ENCODE results near the gene KIF1A.

DNA sequence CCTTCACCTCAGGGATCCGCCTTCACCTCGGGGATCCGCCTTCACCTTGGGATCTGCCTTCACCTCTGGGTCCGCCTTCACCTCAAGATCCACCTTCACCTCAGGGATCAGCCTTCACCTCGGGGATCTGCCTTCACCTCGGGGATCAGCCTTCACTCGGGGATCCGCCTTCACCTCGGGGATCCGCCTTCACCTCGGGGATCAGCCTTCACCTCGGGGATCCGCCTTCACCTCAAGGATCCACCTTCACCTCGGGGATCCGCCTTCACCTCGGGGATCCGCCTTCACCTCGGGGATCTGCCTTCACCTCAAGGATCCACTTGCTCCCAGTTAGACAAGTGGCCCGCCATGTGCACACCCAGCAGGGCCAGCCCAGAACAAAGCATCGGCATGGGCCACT, 7.3 kb downstream of the KIF1A start:
- TF ChIP-seq, protein P1, sequence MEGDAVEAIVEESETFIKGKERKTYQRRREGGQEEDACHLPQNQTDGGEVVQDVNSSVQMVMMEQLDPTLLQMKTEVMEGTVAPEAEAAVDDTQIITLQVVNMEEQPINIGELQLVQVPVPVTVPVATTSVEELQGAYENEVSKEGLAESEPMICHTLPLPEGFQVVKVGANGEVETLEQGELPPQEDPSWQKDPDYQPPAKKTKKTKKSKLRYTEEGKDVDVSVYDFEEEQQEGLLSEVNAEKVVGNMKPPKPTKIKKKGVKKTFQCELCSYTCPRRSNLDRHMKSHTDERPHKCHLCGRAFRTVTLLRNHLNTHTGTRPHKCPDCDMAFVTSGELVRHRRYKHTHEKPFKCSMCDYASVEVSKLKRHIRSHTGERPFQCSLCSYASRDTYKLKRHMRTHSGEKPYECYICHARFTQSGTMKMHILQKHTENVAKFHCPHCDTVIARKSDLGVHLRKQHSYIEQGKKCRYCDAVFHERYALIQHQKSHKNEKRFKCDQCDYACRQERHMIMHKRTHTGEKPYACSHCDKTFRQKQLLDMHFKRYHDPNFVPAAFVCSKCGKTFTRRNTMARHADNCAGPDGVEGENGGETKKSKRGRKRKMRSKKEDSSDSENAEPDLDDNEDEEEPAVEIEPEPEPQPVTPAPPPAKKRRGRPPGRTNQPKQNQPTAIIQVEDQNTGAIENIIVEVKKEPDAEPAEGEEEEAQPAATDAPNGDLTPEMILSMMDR (conservative IDR thresholded peaks at IDR 0.05; ENCODE audit: low read depth, low read length) = no peak
- TF ChIP-seq EZH2phosphoT487 (IDR thresholded peaks at IDR 0.05; ENCODE audit: borderline replicate concordance, low read length) = no peak
